Keratinocyte (primary cell): ENCODE measurements around the gene NPPC. TPM values are rescaled to one million over a fixed set of nuclear protein-coding genes. Genes with fewer than 3 reads are reported as not detected.
A peak's percentile ranks its signal among the peaks of the same experiment; 100 is the strongest.

Experiments
- DNase-seq: peaks from one replicate; pipeline ENCODE4 v3.0.0-alpha.2; 2011; ENCODE audit warnings: low read depth, missing footprints, low spot score
- FAIRE-seq: peaks from 2 replicates; lab custom pipeline; 2011; peaks lifted over from hg19 to GRCh38; lab: Jason Lieb, UNC
- H2AFZ ChIP-seq: 2 replicates; pipeline ENCODE4 v1.6.0; 2012; ENCODE audit warnings: low read length, control low read depth, inconsistent platforms; ENCODE audit not compliant: control insufficient read depth
- H3K27ac ChIP-seq: 2 replicates; pipeline ENCODE4 v1.5.1; 2011; ENCODE audit warnings: low read length; ENCODE audit not compliant: control insufficient read depth, insufficient read depth
- H3K27me3 ChIP-seq: 3 replicates; pipeline ENCODE4 v1.6.0; 2011; ENCODE audit warnings: low read length; ENCODE audit not compliant: control insufficient read depth, insufficient read depth; ENCODE audit errors: extremely low read depth
- H3K36me3 ChIP-seq, 2 experiments: 2 replicates in 1 of 2; 3 replicates in 1 of 2; pipeline ENCODE4 v1.5.1; 2011; ENCODE audit warnings: low read length in 2 of 2, mild to moderate bottlenecking in 1 of 2; ENCODE audit not compliant: control insufficient read depth in 2 of 2, insufficient read depth in 2 of 2; ENCODE audit errors: extremely low read depth in 1 of 2
- H3K4me1 ChIP-seq: 3 replicates; pipeline ENCODE4 v1.5.1; 2011; ENCODE audit warnings: low read length; ENCODE audit not compliant: control insufficient read depth, insufficient read depth; ENCODE audit errors: extremely low read depth
- H3K4me2 ChIP-seq: 3 replicates; pipeline ENCODE4 v1.6.0; 2011; ENCODE audit warnings: low read depth, low read length; ENCODE audit not compliant: control insufficient read depth, insufficient read depth; ENCODE audit errors: extremely low read depth
- H3K4me3 ChIP-seq, 3 experiments: fragments of 200-600 bp in 1 of 3; sonication (generic) in 1 of 3; 2 replicates in 2 of 3; 3 replicates in 1 of 3; pipeline ENCODE4 v1.5.1; 2011 to 2016; ENCODE audit warnings: low read length in 3 of 3, mild to moderate bottlenecking in 3 of 3, control low read depth in 2 of 3, inconsistent platforms in 1 of 3, low read depth in 1 of 3, mixed read lengths in 1 of 3, mixed run types in 1 of 3, moderate library complexity in 1 of 3; ENCODE audit not compliant: control insufficient read depth in 2 of 3, insufficient read depth in 2 of 3; ENCODE audit errors: extremely low read depth in 1 of 3
- H3K79me2 ChIP-seq: 2 replicates; pipeline ENCODE4 v1.6.0; 2012; ENCODE audit warnings: low read length; ENCODE audit not compliant: control insufficient read depth, insufficient read depth
- H3K9ac ChIP-seq: 3 replicates; pipeline ENCODE4 v1.6.0; 2011; ENCODE audit warnings: low read length; ENCODE audit not compliant: control insufficient read depth, insufficient read depth; ENCODE audit errors: extremely low read depth
- H3K9me1 ChIP-seq: 3 replicates; pipeline ENCODE4 v1.6.0; 2011; ENCODE audit warnings: low read length; ENCODE audit not compliant: control insufficient read depth, insufficient read depth; ENCODE audit errors: extremely low read depth
- H3K9me3 ChIP-seq: 2 replicates; pipeline ENCODE4 v1.5.1; 2012; ENCODE audit warnings: low read depth, low read length; ENCODE audit not compliant: control insufficient read depth
- H4K20me1 ChIP-seq: 3 replicates; pipeline ENCODE4 v1.6.0; 2011; ENCODE audit warnings: low read length; ENCODE audit not compliant: control insufficient read depth, insufficient read depth; ENCODE audit errors: extremely low read depth
- EZH2 ChIP-seq: IDR thresholded peaks from one replicate; pipeline ENCODE4 v1.6.1; 2012; ENCODE audit warnings: inconsistent platforms, mild to moderate bottlenecking, low read length, moderate library complexity
- dilution Hi-C: fragments of 300-500 bp; cut with MboI; formaldehyde crosslinking; loops from one replicate; pipeline ENCODE4 v1.7.0; 2020; ENCODE audit warnings: low sequenced_read_pairs; ENCODE audit not compliant: extremely low pct_ligation_motif_present
- polyA plus RNA-seq, 5 experiments: library from polyadenylated mRNA; depleted of rRNA in 3 of 5; stranded (reverse) in 3 of 5; stranded (forward) in 1 of 5; unstranded in 1 of 5; fragments of >200 nt; gene quantifications; 1 replicate in 1 of 5; 2 replicates in 3 of 5; 3 replicates in 1 of 5; pipeline versions ENCODE4 v1.2.1 to v1.2.3, GENCODE V29; 2011 to 2012; ENCODE audit warnings: missing spikeins in 2 of 5, low read depth in 1 of 5, low replicate concordance in 1 of 5
- TF ChIP-seq, protein P1 (sequence below), 3 experiments: IDR thresholded peaks in 1 of 3; conservative IDR thresholded peaks in 1 of 3; optimal IDR thresholded peaks in 1 of 3; 2 replicates in 2 of 3; 3 replicates in 1 of 3; pipeline versions ENCODE3 to v1.5.1; 2011; ENCODE audit warnings: low read length in 3 of 3, mild to moderate bottlenecking in 3 of 3, moderate library complexity in 2 of 3, control low read depth in 1 of 3, inconsistent platforms in 1 of 3; ENCODE audit not compliant: insufficient read depth in 2 of 3; ENCODE audit errors: extremely low read depth in 1 of 3

NPPC gene
- polyA plus RNA-seq, 1 donor (not counting 4 experiments of a cell fraction or from before 2014, with no cell fraction given) = not detected

DNA sequence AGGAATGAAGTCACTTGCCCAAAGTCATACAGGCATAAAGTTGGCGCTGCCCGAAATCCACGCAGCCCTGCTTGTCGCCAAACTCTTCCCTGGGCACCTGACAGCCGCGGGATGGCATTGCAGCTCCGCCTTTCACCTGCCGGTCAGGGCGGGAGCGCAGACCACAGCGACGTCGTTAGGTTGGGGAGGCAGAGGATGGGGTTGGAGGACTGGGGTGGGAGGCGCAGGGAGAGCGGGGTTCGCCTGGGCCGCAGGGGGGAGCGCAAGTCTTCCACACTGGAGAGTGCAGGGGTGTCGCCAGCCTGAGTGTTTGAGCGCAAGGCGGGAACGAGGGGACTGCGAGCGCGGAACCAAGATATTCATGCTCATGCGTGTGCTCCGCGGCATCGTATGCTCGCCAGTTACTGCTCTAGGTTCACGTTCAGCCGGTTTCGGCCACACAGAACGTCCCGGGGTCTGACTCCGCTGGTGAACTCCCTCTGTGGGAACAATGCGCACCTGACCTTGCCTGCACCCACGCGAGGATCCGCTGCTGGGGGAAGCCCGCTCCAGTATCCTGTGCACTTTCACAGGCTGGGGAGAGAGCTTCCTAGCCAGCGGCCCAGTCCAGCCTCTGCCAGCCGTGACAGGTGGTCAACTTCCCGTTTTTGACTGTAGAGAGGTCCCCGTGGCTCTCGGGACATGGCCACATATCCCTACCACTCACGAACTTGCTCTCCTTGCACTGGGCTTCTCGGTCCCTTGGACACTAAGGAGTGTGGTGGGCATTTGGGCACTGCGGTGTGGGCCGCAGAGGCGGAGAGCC is 767 bp upstream of the NPPC start:
- FAIRE-seq (no peak), DNase-seq (no peak)
- no peaks in the 10 kb centered on the region for H3K79me2 ChIP-seq
- dilution Hi-C loops = no loop called here
- no peaks in the 10 kb centered on the region for H3K9me1 ChIP-seq
- H4K20me1 ChIP-seq = no peaks in the 10 kb centered on the region
- no peak overlapping the region for H3K27ac ChIP-seq
- H3K4me3 ChIP-seq = peak overlapping the region; percentile 29 to 63 (median 58)
- H3K27me3 ChIP-seq = peaks cover 69% of the 10 kb centered on the region
- peak overlapping the region; percentile 82 for H3K4me2 ChIP-seq
- H3K9ac ChIP-seq = no peak overlapping the region
- no peaks in the 10 kb centered on the region for H3K36me3 ChIP-seq
- no peak overlapping the region for H2AFZ ChIP-seq
- TF ChIP-seq EZH2 = peak; percentile 47
- TF ChIP-seq, protein P1, sequence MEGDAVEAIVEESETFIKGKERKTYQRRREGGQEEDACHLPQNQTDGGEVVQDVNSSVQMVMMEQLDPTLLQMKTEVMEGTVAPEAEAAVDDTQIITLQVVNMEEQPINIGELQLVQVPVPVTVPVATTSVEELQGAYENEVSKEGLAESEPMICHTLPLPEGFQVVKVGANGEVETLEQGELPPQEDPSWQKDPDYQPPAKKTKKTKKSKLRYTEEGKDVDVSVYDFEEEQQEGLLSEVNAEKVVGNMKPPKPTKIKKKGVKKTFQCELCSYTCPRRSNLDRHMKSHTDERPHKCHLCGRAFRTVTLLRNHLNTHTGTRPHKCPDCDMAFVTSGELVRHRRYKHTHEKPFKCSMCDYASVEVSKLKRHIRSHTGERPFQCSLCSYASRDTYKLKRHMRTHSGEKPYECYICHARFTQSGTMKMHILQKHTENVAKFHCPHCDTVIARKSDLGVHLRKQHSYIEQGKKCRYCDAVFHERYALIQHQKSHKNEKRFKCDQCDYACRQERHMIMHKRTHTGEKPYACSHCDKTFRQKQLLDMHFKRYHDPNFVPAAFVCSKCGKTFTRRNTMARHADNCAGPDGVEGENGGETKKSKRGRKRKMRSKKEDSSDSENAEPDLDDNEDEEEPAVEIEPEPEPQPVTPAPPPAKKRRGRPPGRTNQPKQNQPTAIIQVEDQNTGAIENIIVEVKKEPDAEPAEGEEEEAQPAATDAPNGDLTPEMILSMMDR (optimal IDR thresholded peaks at IDR 0.05 in 1 of 3, IDR thresholded peaks at IDR 0.05 in 1 of 3, conservative IDR thresholded peaks at IDR 0.05 in 1 of 3; ENCODE audit: extremely low read depth in 1 of 3, insufficient read depth in 2 of 3, low read length in 3 of 3) = peak in 1 of 3 experiments; percentile 69
- H3K9me3 ChIP-seq = no peaks in the 10 kb centered on the region
- H3K4me1 ChIP-seq = peaks cover 13% of the 10 kb centered on the region

DNA sequence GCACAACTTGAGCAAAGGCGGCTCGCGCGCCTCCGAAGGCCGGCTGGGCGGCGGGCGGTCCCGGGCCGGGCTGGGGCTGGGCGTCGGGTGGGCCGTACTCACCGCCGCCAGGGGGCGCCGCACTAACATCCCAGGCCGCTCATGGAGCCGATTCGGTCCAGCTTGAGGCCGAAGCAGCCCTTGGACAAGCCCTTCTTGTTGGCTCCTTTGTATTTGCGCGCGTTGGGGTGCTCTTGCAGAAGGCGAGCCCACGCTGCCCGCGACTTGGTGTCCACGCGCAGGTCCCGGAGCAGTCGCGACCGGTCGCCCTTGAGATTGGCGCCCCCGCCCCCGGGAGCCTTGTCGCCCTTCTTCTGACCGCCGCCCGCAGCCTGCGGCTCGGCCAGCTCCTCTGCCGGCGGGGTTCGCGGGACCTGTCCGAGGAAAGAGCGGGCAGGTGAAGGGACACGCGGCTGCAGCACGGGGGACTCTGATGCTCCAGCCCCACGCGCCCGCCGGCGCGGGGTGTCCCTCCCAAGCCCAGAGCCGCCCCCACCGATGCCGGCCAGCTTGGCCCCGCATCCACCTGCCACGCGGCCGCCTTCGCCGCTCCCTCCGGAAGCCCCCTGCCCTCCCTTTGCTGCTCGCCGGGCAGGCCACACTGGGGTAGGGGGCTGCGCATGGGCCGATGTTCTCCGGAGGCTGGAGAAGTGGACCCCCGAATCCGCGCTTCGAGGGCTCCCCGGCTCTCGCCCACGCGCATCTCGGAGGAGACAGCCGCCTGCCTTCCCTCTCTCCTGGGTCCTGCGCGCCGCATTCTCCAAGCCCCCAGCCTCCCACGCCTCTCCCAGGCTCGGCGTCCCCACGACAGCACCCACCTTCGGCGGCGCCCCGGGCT is 655 bp downstream of the NPPC start:
- Histone ChIP-seq H4K20me1 (no peaks in the 10 kb centered on the region), H3K27me3 (peaks cover 59% of the 10 kb centered on the region), H3K79me2 (no peaks in the 10 kb centered on the region), H3K9ac (no peak overlapping the region), H3K27ac (no peak overlapping the region), H2AFZ (peak overlapping the region; percentile 77), H3K9me1 (no peaks in the 10 kb centered on the region), H3K4me3 (peak overlapping the region; percentile 29 to 61 (median 58)), H3K36me3 (no peaks in the 10 kb centered on the region), H3K4me1 (peaks cover 13% of the 10 kb centered on the region), H3K9me3 (no peaks in the 10 kb centered on the region), H3K4me2 (peak overlapping the region; percentile 82)
- DNase-seq = no peak
- no peak for FAIRE-seq
- TF ChIP-seq, protein P1 (optimal IDR thresholded peaks at IDR 0.05 in 1 of 3, IDR thresholded peaks at IDR 0.05 in 1 of 3, conservative IDR thresholded peaks at IDR 0.05 in 1 of 3; ENCODE audit: extremely low read depth in 1 of 3, insufficient read depth in 2 of 3, low read length in 3 of 3) = peak; percentile 55 to 90 (median 81)
- peak; percentile 19 for TF ChIP-seq EZH2
- dilution Hi-C loops = no loop called here
